GM12892 (cell line): Measurements from ENCODE around the gene GPR137.
"Not testable (repeated sequence)": the region's sequence is repeated elsewhere in the genome, so short reads cannot be mapped to it uniquely, and the experiment has no call there.

ENCODE experiments used
- DNase-seq: peaks from one replicate; pipeline ENCODE4 v3.0.0; 2011; ENCODE audit not compliant: insufficient read length
- FAIRE-seq: peaks from 2 replicates; lab custom pipeline; 2011; peaks lifted over from hg19 to GRCh38; lab: Jason Lieb, UNC
- POLR2A ChIP-seq: IDR thresholded peaks from 2 replicates; pipeline ENCODE4 v1.6.1; 2011; ENCODE audit warnings: low read depth, low read length, control low read depth
- POLR2AphosphoS5 ChIP-seq: IDR thresholded peaks from 2 replicates; pipeline ENCODE4 v1.6.1; 2011; ENCODE audit warnings: low read depth, low read length, control low read depth
- TAF1 ChIP-seq: IDR thresholded peaks from 2 replicates; pipeline ENCODE4 v1.6.1; 2011; ENCODE audit warnings: low read depth, mild to moderate bottlenecking, control low read depth, low read length, borderline replicate concordance

The GPR137 gene

DNA sequence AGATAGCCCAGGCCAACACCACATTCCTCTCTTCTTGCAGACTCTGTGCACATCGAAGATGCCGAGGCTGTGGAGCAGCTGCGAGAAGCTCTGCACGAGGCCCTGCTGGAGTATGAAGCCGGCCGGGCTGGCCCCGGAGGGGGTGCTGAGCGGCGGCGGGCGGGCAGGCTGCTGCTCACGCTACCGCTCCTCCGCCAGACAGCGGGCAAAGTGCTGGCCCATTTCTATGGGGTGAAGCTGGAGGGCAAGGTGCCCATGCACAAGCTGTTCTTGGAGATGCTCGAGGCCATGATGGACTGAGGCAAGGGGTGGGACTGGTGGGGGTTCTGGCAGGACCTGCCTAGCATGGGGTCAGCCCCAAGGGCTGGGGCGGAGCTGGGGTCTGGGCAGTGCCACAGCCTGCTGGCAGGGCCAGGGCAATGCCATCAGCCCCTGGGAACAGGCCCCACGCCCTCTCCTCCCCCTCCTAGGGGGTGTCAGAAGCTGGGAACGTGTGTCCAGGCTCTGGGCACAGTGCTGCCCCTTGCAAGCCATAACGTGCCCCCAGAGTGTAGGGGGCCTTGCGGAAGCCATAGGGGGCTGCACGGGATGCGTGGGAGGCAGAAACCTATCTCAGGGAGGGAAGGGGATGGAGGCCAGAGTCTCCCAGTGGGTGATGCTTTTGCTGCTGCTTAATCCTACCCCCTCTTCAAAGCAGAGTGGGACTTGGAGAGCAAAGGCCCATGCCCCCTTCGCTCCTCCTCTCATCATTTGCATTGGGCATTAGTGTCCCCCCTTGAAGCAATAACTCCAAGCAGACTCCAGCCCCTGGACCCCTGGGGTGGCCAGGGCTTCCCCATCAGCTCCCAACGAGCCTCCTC, 30.2 kb downstream of the GPR137 start:
- not testable (repeated sequence) for FAIRE-seq, DNase-seq
- TF ChIP-seq POLR2AphosphoS5, result peak; percentile 13; the same call in 1 of the 2 replicates

DNA sequence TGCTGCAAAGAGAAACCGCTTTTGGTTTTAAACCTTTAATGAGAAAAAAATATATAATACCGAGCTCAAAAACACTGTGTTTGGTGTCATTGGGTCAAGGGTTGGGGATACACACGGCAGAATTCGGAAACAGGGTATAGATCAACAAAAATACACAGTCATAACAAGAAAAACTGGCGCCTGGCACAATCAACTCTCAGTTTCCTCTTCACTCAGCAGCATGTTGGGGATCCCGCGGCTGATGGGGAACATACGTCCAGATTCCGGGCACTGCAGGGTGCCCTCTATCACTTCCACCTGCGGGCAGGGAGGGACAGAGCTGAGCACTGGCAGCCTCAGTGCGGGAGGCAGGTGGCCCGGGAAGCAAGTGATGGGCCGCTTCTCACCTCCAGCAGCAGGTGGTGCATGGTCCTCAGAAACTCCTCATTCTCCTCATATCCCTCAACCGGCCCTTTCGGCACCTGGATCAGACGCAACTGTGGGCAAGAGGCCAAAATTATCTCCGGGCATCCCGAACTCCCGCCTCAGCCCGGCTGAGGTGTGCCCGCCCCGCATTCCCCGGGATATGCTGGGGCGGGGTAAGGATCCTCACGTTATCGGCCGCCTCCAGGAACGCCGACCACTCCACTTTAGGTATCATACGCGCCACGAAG, 31.1 kb downstream of the GPR137 start:
- no peak for TF ChIP-seq POLR2AphosphoS5
- FAIRE-seq, result no peak

DNA sequence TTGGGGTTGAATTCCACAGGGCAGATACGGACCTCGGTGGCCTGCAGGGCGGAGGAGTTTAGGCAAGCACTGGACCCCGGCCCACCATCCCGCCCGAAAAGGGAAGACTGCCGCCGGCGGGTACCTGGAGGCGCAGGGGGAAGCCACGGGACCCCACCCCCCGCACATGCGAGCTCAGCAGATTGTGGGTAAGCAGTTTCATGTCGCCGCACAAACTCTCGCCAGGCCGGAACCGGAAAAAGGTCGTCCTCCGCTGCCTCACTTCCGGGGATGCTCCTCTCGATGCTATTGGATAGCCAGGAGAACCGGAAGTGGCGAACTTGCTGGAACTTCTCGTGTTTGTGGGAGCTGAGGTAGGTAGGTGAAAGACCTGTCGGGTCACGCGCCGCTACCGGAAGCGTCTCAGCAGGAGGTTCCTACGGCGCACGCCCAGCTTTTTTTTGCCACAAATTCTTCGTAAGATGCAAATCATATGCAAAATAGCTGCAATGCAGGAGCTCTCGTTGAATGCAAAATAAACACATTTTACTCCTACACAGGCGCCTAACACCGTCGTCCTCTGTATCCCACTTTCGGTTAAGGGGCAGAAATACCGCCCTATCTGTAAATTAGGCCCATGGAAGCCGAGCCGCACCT, 31.8 kb downstream of the GPR137 start, which contains the start of gene TRMT112:
Gene TRMT112, minus strand, starts transcription at position 235 of the 636 bp plus-strand sequence. Its CDS starts 33 bp downstream, at position 202.
- DNase-seq (peak; percentile 90), FAIRE-seq (no peak)
- peak; percentile 89 for TF ChIP-seq POLR2A
- peak; percentile 93 for TF ChIP-seq POLR2AphosphoS5
- peak; percentile 74 for TF ChIP-seq TAF1

More for the DNA sequence above, 31.1 kb downstream of the GPR137 start:
- DNase-seq, result no peak

DNA sequence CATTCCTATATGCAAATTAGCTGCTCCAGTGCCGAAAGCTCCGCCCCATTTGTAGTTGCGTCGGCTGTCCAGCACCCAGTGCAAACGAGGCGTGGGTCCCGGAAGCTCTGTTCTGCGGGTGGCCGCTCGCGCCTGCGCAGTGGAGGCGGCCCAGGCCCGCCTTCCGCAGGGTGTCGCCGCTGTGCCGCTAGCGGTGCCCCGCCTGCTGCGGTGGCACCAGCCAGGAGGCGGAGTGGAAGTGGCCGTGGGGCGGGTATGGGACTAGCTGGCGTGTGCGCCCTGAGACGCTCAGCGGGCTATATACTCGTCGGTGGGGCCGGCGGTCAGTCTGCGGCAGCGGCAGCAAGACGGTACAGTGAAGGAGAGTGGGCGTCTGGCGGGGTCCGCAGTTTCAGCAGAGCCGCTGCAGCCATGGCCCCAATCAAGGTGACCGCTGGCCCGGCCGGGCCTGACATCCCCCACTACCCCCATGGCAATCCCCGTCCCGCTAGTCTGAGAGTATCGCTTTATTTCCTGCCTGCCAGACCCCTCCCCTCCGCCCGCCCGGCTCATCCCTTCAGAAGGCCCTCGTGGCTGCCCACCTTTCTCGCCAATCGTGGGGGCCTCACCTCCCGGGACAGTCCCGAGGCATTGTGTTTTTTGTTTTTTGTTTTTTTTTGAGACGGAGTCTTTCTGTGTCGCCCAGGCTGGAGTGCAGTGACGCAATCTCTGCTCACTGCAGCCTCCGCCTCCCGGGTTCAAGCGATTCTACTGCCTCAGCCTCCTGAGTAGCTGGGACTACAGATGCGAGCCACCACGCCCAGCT, 32.5 kb downstream of the GPR137 start, which contains the start of gene PRDX5:
Gene PRDX5, plus strand, starts transcription at position 161 of the 805 bp plus-strand sequence. Its CDS starts 95 bp downstream, at position 256.
- DNase-seq (peak; percentile 97), FAIRE-seq (peak; percentile 100)
- 0 out of 2 replicates have a peak, but pooled peaks have one; percentile 8 for TF ChIP-seq TAF1
- no peak for TF ChIP-seq POLR2AphosphoS5
- TF ChIP-seq POLR2A, result peak; percentile 78

DNA sequence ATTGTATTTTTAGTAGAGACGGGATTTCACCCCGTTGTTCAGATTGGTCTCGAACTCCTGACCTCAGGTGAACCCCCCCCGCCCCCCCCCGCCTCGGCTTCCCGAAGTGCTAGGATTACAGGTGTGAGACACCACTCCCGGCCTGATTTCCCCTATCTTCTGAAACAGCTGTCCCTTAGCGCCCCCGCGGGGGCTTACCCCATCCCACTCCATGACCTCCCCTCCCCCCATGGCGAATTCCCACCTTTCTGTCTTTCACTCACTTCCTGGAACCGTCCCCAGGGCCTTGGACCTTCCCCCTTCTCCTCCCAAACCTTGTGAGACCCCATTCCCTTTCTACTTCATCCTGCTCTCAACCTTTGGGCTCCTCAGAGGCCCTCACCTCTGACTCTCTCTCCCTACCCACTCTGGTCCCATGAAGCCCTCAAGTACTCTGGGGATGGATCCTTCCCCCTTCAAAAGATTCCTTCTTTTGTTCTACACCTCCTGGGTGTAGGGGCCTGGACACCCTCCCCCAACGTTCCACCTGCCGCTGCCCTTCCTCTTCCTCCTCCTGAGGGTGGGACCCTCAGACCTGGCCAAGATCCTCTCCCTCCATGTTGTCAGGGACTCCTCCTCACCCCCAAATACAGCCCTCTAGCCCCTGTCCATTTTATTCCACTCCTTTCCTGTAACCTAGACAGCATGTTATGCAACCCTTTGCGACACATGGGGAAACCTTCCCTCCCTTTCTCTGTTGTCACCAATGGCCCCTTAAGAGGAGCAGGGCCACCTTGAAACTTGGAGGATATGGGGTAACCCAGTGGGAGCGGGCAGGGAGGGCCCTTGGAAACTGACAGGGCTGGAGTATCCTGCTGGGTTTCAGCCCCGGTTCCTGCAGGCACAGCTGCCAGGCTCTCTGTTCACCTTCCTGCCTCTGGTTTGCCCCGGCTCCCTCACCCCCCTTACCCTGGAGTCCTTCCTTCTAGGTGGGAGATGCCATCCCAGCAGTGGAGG, 33.4 kb downstream of the GPR137 start:
- peak; percentile 54 for FAIRE-seq
- no peak for TF ChIP-seq POLR2AphosphoS5
- no peak for DNase-seq

DNA sequence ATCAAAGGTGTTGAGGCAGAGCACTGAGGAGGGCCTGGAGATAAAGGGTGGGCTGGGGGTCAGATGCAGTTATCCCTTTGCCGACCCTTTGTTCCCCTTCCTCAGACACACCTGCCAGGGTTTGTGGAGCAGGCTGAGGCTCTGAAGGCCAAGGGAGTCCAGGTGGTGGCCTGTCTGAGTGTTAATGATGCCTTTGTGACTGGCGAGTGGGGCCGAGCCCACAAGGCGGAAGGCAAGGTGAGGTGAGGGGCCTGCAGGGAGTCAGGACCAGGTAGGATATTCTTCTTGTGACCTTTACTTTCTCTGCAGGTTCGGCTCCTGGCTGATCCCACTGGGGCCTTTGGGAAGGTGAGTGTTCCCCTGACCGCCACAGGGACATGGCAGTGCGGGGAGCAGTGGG, 34.9 kb downstream of the GPR137 start:
- FAIRE-seq (no peak), DNase-seq (no peak)
- TF ChIP-seq POLR2A, result no peak
- no peak for TF ChIP-seq TAF1
- TF ChIP-seq POLR2AphosphoS5, result no peak

DNA sequence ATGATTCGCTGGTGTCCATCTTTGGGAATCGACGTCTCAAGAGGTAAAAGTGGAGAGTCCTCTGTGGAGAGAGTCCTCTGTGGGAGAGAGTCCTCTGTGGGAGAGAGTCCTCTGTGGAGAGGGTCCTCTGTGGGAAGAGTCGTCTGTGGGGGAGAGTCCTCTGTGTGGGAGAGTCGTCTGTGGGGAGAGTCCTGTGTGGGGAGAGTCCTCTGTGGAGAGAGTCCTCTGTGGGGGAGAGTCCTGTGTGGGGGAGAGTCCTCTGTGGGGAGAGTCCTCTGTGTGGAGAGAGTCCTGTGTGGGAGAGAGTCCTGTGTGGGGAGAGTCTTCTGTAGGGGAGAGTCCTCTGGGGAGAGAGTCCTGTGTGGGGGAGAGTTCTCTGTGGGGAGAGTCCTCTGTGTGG, 35.4 kb downstream of the GPR137 start:
- FAIRE-seq (no peak), DNase-seq (no peak)
- TF ChIP-seq POLR2A (no peak), POLR2AphosphoS5 (no peak), TAF1 (no peak)

DNA sequence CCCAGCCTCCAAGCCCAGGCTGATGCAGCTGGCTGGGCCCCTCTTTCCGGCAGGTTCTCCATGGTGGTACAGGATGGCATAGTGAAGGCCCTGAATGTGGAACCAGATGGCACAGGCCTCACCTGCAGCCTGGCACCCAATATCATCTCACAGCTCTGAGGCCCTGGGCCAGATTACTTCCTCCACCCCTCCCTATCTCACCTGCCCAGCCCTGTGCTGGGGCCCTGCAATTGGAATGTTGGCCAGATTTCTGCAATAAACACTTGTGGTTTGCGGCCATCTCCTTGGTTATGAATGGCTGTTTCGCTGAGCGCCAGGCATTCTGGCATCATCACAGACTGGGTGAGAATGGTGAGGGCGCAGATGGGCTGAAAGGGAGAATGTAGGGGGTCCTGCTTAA, 35.9 kb downstream of the GPR137 start:
- FAIRE-seq (no peak), DNase-seq (no peak)
- TF ChIP-seq TAF1 (no peak), POLR2A (no peak), POLR2AphosphoS5 (no peak)

DNA sequence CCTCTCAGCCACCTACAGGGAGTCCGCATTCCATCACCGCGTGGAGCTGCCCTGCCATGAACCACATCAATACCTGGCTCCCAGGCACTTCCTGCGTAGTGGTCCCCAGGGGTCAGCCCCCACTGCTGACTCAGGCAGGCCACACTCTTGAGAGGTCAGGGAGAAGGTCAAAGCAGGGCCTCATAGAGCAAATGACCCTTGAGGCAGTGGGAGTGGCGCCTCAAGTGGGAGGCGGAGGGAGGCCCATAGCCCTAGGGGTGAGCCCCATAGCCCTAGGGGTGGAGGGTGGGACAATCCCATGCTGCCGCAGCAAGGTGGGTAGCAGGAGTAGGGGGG, 37.2 kb downstream of the GPR137 start:
- TF ChIP-seq TAF1, result no peak
- no peak for TF ChIP-seq POLR2AphosphoS5
- no peak for TF ChIP-seq POLR2A
- FAIRE-seq (no peak), DNase-seq (no peak)

DNA sequence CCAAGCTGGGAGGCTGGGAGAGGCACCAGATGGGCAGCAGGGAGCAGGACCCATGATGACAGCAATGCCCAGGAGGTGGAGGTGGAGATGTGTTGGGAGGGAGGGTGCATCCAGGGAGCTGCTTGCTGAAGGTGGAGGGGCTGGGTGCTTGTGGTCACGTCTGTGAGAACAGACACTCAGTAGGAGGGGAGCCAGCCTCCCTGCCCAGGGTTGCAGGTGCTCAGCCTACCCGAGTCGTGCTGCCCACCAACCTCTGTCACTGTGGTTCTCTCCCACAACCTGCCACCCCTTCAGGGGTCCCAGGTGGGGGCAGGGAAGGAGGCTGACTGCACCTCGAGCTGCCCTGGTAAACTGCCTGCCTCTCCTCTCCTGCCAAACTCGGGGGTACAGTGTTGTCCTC, 37.7 kb downstream of the GPR137 start:
- TF ChIP-seq POLR2AphosphoS5 (no peak), POLR2A (no peak), TAF1 (no peak)
- no peak for DNase-seq
- no peak for FAIRE-seq

DNA sequence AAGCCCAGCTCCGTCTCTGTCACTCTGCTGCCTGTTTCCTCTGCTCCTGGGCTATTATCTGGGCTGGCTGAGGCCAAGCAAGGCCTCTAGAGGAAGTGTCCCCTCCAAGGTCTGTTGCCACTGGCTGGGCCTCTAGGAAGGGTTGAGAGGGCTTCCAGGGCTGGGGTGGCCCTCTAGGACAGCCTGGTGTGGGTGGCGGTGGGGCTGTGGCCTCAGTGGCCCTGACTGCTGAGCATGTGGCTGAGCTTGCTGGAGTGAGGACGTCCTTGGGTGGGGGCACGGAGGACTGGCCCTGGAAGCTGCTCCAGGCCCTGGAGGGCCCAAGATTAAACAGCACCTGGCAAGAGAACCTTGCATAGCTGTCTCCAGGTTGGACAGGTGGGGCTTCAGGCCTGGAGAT, 38.3 kb downstream of the GPR137 start:
- not testable (repeated sequence) for DNase-seq, FAIRE-seq
